NCI-H128 (cell line): ENCODE data around the gene ATL2.
A peak's percentile ranks its signal among the peaks of the same experiment; 100 is the strongest.
"Not testable (repeated sequence)": the region's sequence is repeated elsewhere in the genome, so short reads cannot be mapped to it uniquely, and the experiment has no call there.

Experiments
- DNase-seq: peaks from one replicate; lab custom pipeline; 2025; ENCODE audit not compliant: unreplicated experiment; lab: John Stamatoyannopoulos, UW

The ATL2 gene

GRCh38 chr2:38390947-38391346 lies 13.9 kb upstream of the ATL2 start:
- no peak for DNase-seq

- no peak for DNase-seq
Observed at GRCh38 chr2:38387887-38388286, 10.8 kb upstream of the ATL2 start.

GRCh38 chr2:38386821-38387220 lies 9.7 kb upstream of the ATL2 start:
- DNase-seq = no peak

GRCh38 chr2:38386377-38386776 lies 9.3 kb upstream of the ATL2 start:
- DNase-seq = no peak

GRCh38 chr2:38384338-38384737 lies 7.3 kb upstream of the ATL2 start:
- DNase-seq = no peak

GRCh38 chr2:38383741-38384140 lies 6.7 kb upstream of the ATL2 start:
- not testable (repeated sequence) for DNase-seq

- no peak for DNase-seq
Observed at GRCh38 chr2:38381381-38382143, 4.5 kb upstream of the ATL2 start.

GRCh38 chr2:38380397-38381130 lies 3.5 kb upstream of the ATL2 start:
- no peak for DNase-seq

- peak; percentile 57 for DNase-seq
Observed at GRCh38 chr2:38376346-38377049, 575 bp downstream of the ATL2 start.

GRCh38 chr2:38375696-38376345 lies 1.3 kb downstream of the ATL2 start:
- DNase-seq = no peak

- no peak for DNase-seq
Observed at GRCh38 chr2:38374984-38375383, 2.1 kb downstream of the ATL2 start.

GRCh38 chr2:38371235-38371634 lies 5.8 kb downstream of the ATL2 start:
- no peak for DNase-seq

GRCh38 chr2:38370664-38371063 lies 6.4 kb downstream of the ATL2 start:
- DNase-seq = no peak

GRCh38 chr2:38362232-38362631 lies 14.8 kb downstream of the ATL2 start:
- DNase-seq = no peak

GRCh38 chr2:38360177-38360576 lies 16.9 kb downstream of the ATL2 start:
- no peak for DNase-seq

GRCh38 chr2:38353402-38353801 lies 23.7 kb downstream of the ATL2 start:
- no peak for DNase-seq

GRCh38 chr2:38352336-38352735 lies 24.7 kb downstream of the ATL2 start:
- no peak for DNase-seq

- no peak for DNase-seq
Observed at GRCh38 chr2:38345323-38346038, 31.6 kb downstream of the ATL2 start.

- DNase-seq = no peak
Observed at GRCh38 chr2:38344813-38345212, 32.3 kb downstream of the ATL2 start.

- DNase-seq = no peak
Observed at GRCh38 chr2:38343212-38343611, 33.9 kb downstream of the ATL2 start.

- DNase-seq = no peak
Observed at GRCh38 chr2:38336621-38337020, 40.5 kb downstream of the ATL2 start.
